Aorta (tissue), 5 donors: ENCODE measurements around the gene HHLA2. TPM values are rescaled to one million over a fixed set of nuclear protein-coding genes. Genes with fewer than 3 reads are reported as not detected.
"Not testable (repeated sequence)": the region's sequence is repeated elsewhere in the genome, so short reads cannot be mapped to it uniquely, and the experiment has no call there.

ENCODE experiments used
- ATAC-seq: fragments of 200-7000 bp; cut with Tn5 transposase; one replicate; pipeline ENCODE4 v1.9.1; 2022; ENCODE audit warnings: moderate library complexity; ENCODE audit not compliant: low FRiP score
- DNase-seq, 2 donors: peaks; one replicate each; pipeline ENCODE4 v3.0.0-alpha.2; 2020
- H3K27ac ChIP-seq, 2 donors: one replicate each; pipeline ENCODE4 v1.5.1; 2013; ENCODE audit warnings: low read length in 2 of 2, mild to moderate bottlenecking in 2 of 2, moderate library complexity in 2 of 2, control low read depth in 1 of 2, inconsistent platforms in 1 of 2, low read depth in 1 of 2
- H3K27me3 ChIP-seq, 2 donors: one replicate each; pipeline ENCODE4 v1.6.1; 2013; ENCODE audit warnings: control low read depth in 1 of 2, low read length in 1 of 2, mild to moderate bottlenecking in 1 of 2, moderate library complexity in 1 of 2; ENCODE audit not compliant: insufficient read depth in 2 of 2, control insufficient read depth in 1 of 2
- H3K36me3 ChIP-seq, 2 donors: one replicate each; pipeline ENCODE4 v1.6.1; 2013; ENCODE audit warnings: control low read depth in 1 of 2, low read length in 1 of 2, mild to moderate bottlenecking in 1 of 2; ENCODE audit not compliant: insufficient read depth in 2 of 2, control insufficient read depth in 1 of 2
- H3K4me1 ChIP-seq, 2 donors: one replicate each; pipeline ENCODE4 v1.6.1; 2013; ENCODE audit warnings: low read length in 2 of 2, control low read depth in 1 of 2, mild to moderate bottlenecking in 1 of 2, moderate library complexity in 1 of 2; ENCODE audit not compliant: insufficient read depth in 2 of 2, control insufficient read depth in 1 of 2
- H3K4me3 ChIP-seq, 2 donors: one replicate each; pipeline ENCODE4 v1.5.1; 2013; ENCODE audit warnings: low read length in 2 of 2, control low read depth in 1 of 2, mild to moderate bottlenecking in 1 of 2
- H3K9me3 ChIP-seq: one replicate; pipeline ENCODE4 v1.6.1; 2013; ENCODE audit warnings: mild to moderate bottlenecking, low read length; ENCODE audit not compliant: control insufficient read depth
- WGBS, 2 donors: extraction: QIAGEN DNeasy Blood & Tissue Kit; methylation state at CpG; one replicate each; pipeline ENCODE4 v1.1.7; 2013; 5-methylcytosine and 5-hydroxymethylcytosine counted together
- intact Hi-C, 2 donors: fragments of 100-400 bp; cut with DNase I; formaldehyde crosslinking; loops; one replicate each; pipeline versions ENCODE4 v1.14.2 to v1.15.0; 2022
- long read RNA-seq, 2 donors: library from polyadenylated mRNA; unstranded; transcript quantifications; one replicate each; pipeline ENCODE4 v2.0.0, GENCODE V29; 2020 to 2021
- polyA plus RNA-seq, 2 donors: library from polyadenylated mRNA; stranded (reverse); fragments of 200-250 nt; gene quantifications; one replicate each; pipeline ENCODE4 v1.2.3, GENCODE V29; 2013
- total RNA-seq, 2 donors: library from RNA; stranded (reverse); fragmentation: NEBNext Ultra II Directional; extraction: Animal tissue kit (Norgen Biotek cat#: 25700); gene quantifications; one replicate each; pipeline ENCODE4 v1.2.1, GENCODE V29; 2021
- donor health status: healthy with polysubstance abuse.
- donor health status: Bipolar disorder and iron deficiency.
- donor health status: DM: no; HTN: no; CAD: no.
- donor health status: DM: no; HTN: no; CAD: no.
- donor health status: DM: yes; HTN: yes; CAD: no.

Gene HHLA2, protein sequence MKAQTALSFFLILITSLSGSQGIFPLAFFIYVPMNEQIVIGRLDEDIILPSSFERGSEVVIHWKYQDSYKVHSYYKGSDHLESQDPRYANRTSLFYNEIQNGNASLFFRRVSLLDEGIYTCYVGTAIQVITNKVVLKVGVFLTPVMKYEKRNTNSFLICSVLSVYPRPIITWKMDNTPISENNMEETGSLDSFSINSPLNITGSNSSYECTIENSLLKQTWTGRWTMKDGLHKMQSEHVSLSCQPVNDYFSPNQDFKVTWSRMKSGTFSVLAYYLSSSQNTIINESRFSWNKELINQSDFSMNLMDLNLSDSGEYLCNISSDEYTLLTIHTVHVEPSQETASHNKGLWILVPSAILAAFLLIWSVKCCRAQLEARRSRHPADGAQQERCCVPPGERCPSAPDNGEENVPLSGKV
- total RNA-seq (not detected), polyA plus RNA-seq (10 to 100 TPM in 1 of 2 donors, under 1 TPM in 1; 0.64 to 10.6 TPM)
- long read RNA-seq, donor 1 = 0 reads
- long read RNA-seq, donor 2 = 0 reads

- Histone ChIP-seq H3K9me3 (no peaks in the 10 kb centered on the region), H3K27ac (no peak within 1 kb of the TSS), H3K4me3 (no peak within 1 kb of the TSS), H3K27me3 (peaks cover 0 to 2% of the 10 kb centered on the region in 2 donors), H3K36me3 (no peaks in the 10 kb centered on the region), H3K4me1 (no peaks in the 10 kb centered on the region)
- DNase-seq = no peak
- ATAC-seq = no peak
- WGBS, 2 donors = 73 to 87% methylated on average over 2 of the region's 2 CpGs
- intact Hi-C loops = no loop called here
Measured at GRCh38 chr3:108296239-108296638, at the start of gene HHLA2. TSS of gene HHLA2 (plus strand) at chr3:108296548. CDS start at chr3:108351814, 55,266 bp downstream.

GRCh38 chr3:108250626-108251025 lies 45.7 kb upstream of the HHLA2 start:
- H3K4me1 ChIP-seq = no peaks in the 10 kb centered on the region
- no peak overlapping the region for H3K27ac ChIP-seq
- ATAC-seq (no peak), DNase-seq (no peak)
- H3K27me3 ChIP-seq = no peaks in the 10 kb centered on the region
- no peaks in the 10 kb centered on the region for H3K36me3 ChIP-seq
- H3K9me3 ChIP-seq = no peaks in the 10 kb centered on the region
- 96% methylated on average over 2 of the region's 2 CpGs for WGBS, 2 donors
- no peak overlapping the region for H3K4me3 ChIP-seq
- intact Hi-C loops = no loop called here

DNA sequence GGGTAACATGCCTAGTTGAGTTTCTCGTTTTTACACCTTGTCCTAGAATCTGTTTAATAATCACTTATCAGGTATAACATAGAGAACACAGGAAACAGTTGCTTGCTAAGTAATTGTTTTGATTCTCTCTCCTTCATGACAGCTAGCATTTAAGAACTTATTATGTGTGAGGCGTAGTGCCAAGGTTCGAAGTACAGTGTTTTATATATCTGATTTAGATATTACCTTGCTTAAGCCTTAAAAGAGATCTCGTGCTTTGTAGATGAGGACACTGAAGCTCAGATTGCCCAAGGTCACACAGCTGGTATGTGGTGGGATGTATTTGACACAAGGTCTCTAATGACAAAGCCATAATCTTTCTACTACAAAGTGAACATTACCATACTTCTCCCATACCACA lies 45.1 kb upstream of the HHLA2 start:
- Histone ChIP-seq H3K27ac (no peak overlapping the region), H3K9me3 (no peaks in the 10 kb centered on the region), H3K4me1 (no peaks in the 10 kb centered on the region), H3K36me3 (no peaks in the 10 kb centered on the region), H3K4me3 (no peak overlapping the region), H3K27me3 (no peaks in the 10 kb centered on the region)
- 75 to 78% methylated on average over 4 of the region's 4 CpGs for WGBS, 2 donors
- no peak for ATAC-seq
- no peak for DNase-seq
- intact Hi-C loops = no loop called here

- DNase-seq (no peak), ATAC-seq (no peak)
- intact Hi-C loops = no loop called here
- Histone ChIP-seq H3K9me3 (no peaks in the 10 kb centered on the region), H3K27ac (no peak overlapping the region), H3K27me3 (no peaks in the 10 kb centered on the region), H3K4me1 (no peaks in the 10 kb centered on the region), H3K36me3 (no peaks in the 10 kb centered on the region), H3K4me3 (no peak overlapping the region)
- WGBS, 2 donors = 95 to 96% methylated on average over 1 of the region's 1 CpG
Measured at GRCh38 chr3:108251844-108252243, 44.5 kb upstream of the HHLA2 start.

- ATAC-seq (no peak), DNase-seq (no peak)
- intact Hi-C loops = no loop called here
- Histone ChIP-seq H3K4me1 (no peaks in the 10 kb centered on the region), H3K36me3 (no peaks in the 10 kb centered on the region), H3K9me3 (no peaks in the 10 kb centered on the region), H3K27ac (no peak overlapping the region), H3K27me3 (no peaks in the 10 kb centered on the region), H3K4me3 (no peak overlapping the region)
Measured at GRCh38 chr3:108255131-108255530, 41.2 kb upstream of the HHLA2 start.

DNA sequence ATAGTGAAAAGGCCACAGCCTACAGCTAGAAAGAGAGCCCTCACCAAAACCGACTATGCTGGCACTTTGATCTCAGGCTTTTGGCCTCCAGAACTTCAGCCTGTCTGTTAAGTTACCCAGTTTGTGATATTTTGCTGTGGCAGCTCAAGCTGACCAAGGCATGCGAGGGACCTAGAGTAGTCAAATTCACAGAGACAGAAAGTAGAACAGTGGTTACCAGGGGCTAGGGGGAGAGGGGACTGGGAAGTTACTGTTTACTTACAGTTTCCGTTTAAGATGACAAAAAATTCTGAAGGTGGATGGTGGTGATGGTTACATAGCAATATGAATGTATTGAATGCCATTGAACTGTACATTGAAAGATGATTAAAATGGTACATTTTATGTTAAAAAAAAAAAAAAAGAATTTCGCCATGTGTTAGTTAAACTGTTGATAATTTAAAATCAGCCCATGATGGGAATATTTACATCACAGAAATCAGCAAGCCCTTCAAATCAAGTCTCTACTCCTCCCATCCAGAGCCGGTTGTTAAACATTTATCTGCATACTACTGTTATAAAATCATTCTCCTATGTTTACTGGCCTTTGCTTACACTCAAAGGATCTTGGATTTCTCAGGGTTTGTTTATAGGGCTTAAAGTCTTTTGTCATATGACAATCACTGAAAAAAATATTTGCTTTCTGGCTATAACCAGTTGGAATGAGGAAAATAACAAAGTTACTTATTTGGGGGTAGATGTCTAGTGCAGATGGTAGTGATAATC lies 31.6 kb upstream of the HHLA2 start:
- ATAC-seq, H3K36me3 ChIP-seq, H3K27ac ChIP-seq, H3K27me3 ChIP-seq, H3K4me1 ChIP-seq, DNase-seq, H3K9me3 ChIP-seq, H3K4me3 ChIP-seq, intact Hi-C loops: not testable (repeated sequence)
- 73 to 80% methylated on average over 5 of the region's 5 CpGs for WGBS, 2 donors

- ATAC-seq, intact Hi-C loops: not testable (repeated sequence)
- WGBS, 2 donors = 91 to 95% methylated on average over 3 of the region's 3 CpGs
Measured at GRCh38 chr3:108268235-108268634, 28.1 kb upstream of the HHLA2 start.

GRCh38 chr3:108271626-108272025 lies 24.7 kb upstream of the HHLA2 start:
- H3K27me3 ChIP-seq = no peaks in the 10 kb centered on the region
- H3K27ac ChIP-seq = no peak overlapping the region
- ATAC-seq (no peak), DNase-seq (no peak)
- H3K4me1 ChIP-seq = no peaks in the 10 kb centered on the region
- H3K4me3 ChIP-seq = no peak overlapping the region
- no peaks in the 10 kb centered on the region for H3K36me3 ChIP-seq
- intact Hi-C loops = no loop called here
- no peaks in the 10 kb centered on the region for H3K9me3 ChIP-seq
- 51 to 75% methylated on average over 2 of the region's 2 CpGs for WGBS, 2 donors

More at GRCh38 chr3:108268235-108268634, 28.1 kb upstream of the HHLA2 start:
- H3K9me3 ChIP-seq, H3K4me1 ChIP-seq, H3K27me3 ChIP-seq, H3K27ac ChIP-seq, H3K36me3 ChIP-seq, H3K4me3 ChIP-seq, DNase-seq: not testable (repeated sequence)
